ENCODE measurements around the gene TOR1AIP2.

TOR1AIP2 gene

GRCh38 chr1:179793281-179793680, 84.3 kb downstream of the TOR1AIP2 start:
- no peak for TF ChIP-seq CSRNP3 (CRISPR knock-in tag; IDR thresholded peaks at IDR 0.05)
- no peak for TF ChIP-seq ISL1 (CRISPR knock-in tag; IDR thresholded peaks at IDR 0.05)
- TF ChIP-seq ESRRG (CRISPR knock-in tag; IDR thresholded peaks at IDR 0.05): no peak
- TF ChIP-seq RARB (CRISPR knock-in tag; IDR thresholded peaks at IDR 0.05): no peak
- no peak for TF ChIP-seq TCF4 (CRISPR knock-in tag; IDR thresholded peaks at IDR 0.05; ENCODE audit: borderline replicate concordance)
- no peak for TF ChIP-seq SNAI2 (CRISPR knock-in tag; IDR thresholded peaks at IDR 0.05)
- TF ChIP-seq BACH2 (CRISPR knock-in tag; IDR thresholded peaks at IDR 0.05; ENCODE audit: borderline replicate concordance): no peak
- TF ChIP-seq TSHZ2 (CRISPR knock-in tag; IDR thresholded peaks at IDR 0.05): no peak
- TF ChIP-seq CSDC2 (CRISPR knock-in tag; IDR thresholded peaks at IDR 0.05): no peak
- no peak for TF ChIP-seq PATZ1 (CRISPR knock-in tag; IDR thresholded peaks at IDR 0.05; ENCODE audit: borderline replicate concordance)
- no peak for TF ChIP-seq TOX (CRISPR knock-in tag; IDR thresholded peaks at IDR 0.05; ENCODE audit: borderline replicate concordance)
- TF ChIP-seq POU6F1 (CRISPR knock-in tag; IDR thresholded peaks at IDR 0.05; ENCODE audit: borderline replicate concordance, low read depth): no peak
- TF ChIP-seq OSR1 (CRISPR knock-in tag; IDR thresholded peaks at IDR 0.05): no peak
- TF ChIP-seq ARNTL (CRISPR knock-in tag; IDR thresholded peaks at IDR 0.05; ENCODE audit: borderline replicate concordance, low read depth): no peak
- no peak for TF ChIP-seq ZFP3 (CRISPR knock-in tag; IDR thresholded peaks at IDR 0.05)
- TF ChIP-seq ZNF70 (CRISPR knock-in tag; IDR thresholded peaks at IDR 0.05): no peak
- TF ChIP-seq ZC3H10 (CRISPR knock-in tag; IDR thresholded peaks at IDR 0.05): no peak
- ATAC-seq: no peak

All from SK-N-SH treated with all-trans-retinoic acid at 6 μM for 48 hours (cell line).